Measurements from ENCODE around the gene TAX1BP3. TPM values are rescaled to one million over a fixed set of nuclear protein-coding genes. Genes with fewer than 3 reads are reported as not detected.

TAX1BP3 gene
- polyA plus RNA-seq, 1 experiment, result 207 TPM

DNA sequence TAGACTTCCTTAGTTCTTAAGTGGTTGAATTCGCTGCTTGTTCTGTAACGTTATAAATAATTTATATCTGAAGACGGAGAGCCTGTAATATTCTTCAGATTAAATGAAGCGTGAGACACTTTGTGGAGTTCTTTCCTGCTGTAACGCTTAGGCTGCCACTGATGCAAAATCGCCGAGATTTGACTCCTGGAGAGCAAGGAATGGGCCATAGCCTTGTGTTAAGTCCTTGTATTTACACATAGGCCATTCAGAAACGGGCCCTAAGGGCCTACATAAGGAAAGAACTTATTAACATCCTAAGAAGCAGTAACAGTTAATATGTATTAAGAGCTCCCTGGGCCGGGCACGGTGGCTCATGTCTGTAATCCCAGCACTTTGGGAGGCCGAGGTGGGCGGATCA, 1.2 kb upstream of the TAX1BP3 start:
- DNase-seq (ENCODE audit: low read depth), result no peak
- TF ChIP-seq, protein P1, sequence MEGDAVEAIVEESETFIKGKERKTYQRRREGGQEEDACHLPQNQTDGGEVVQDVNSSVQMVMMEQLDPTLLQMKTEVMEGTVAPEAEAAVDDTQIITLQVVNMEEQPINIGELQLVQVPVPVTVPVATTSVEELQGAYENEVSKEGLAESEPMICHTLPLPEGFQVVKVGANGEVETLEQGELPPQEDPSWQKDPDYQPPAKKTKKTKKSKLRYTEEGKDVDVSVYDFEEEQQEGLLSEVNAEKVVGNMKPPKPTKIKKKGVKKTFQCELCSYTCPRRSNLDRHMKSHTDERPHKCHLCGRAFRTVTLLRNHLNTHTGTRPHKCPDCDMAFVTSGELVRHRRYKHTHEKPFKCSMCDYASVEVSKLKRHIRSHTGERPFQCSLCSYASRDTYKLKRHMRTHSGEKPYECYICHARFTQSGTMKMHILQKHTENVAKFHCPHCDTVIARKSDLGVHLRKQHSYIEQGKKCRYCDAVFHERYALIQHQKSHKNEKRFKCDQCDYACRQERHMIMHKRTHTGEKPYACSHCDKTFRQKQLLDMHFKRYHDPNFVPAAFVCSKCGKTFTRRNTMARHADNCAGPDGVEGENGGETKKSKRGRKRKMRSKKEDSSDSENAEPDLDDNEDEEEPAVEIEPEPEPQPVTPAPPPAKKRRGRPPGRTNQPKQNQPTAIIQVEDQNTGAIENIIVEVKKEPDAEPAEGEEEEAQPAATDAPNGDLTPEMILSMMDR (IDR thresholded peaks at IDR 0.05; ENCODE audit: insufficient read depth, low read depth, low read length), result no peak
- ChIA-PET POLR2A (no interaction called here), CTCF (interaction anchor here (1.2 kb wide), 1 partner anchor 22 kb away, joined by 3 read pairs; no protein-coding TSS in a partner anchor)
- Histone ChIP-seq H3K36me3 (ENCODE audit: control insufficient read depth, insufficient read depth, low read length) (peaks cover 8% of the 10 kb centered on the region), H3K27me3 (ENCODE audit: control insufficient read depth, insufficient read depth, low read length) (no peaks in the 10 kb centered on the region), H3K4me3 (ENCODE audit: low read depth, low read length) (peak overlapping the region; percentile 99)

DNA sequence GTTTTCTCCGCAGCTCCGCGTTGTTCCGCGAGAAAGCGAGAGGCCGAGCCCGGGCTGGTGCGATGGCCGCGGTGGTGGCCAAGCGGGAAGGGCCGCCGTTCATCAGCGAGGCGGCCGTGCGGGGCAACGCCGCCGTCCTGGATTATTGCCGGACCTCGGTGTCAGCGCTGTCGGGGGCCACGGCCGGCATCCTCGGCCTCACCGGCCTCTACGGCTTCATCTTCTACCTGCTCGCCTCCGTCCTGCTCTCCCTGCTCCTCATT, 638 bp upstream of the TAX1BP3 start:
- ChIA-PET POLR2A (no interaction called here), CTCF (no interaction called here)
- Histone ChIP-seq H3K36me3 (ENCODE audit: control insufficient read depth, insufficient read depth, low read length) (peaks cover 14% of the 10 kb centered on the region), H3K4me3 (ENCODE audit: low read depth, low read length) (peak overlapping the region; percentile 99), H3K27me3 (ENCODE audit: control insufficient read depth, insufficient read depth, low read length) (no peaks in the 10 kb centered on the region)
- DNase-seq (ENCODE audit: low read depth), result no peak
- TF ChIP-seq, protein P1 (IDR thresholded peaks at IDR 0.05; ENCODE audit: insufficient read depth, low read depth, low read length), result no peak

DNA sequence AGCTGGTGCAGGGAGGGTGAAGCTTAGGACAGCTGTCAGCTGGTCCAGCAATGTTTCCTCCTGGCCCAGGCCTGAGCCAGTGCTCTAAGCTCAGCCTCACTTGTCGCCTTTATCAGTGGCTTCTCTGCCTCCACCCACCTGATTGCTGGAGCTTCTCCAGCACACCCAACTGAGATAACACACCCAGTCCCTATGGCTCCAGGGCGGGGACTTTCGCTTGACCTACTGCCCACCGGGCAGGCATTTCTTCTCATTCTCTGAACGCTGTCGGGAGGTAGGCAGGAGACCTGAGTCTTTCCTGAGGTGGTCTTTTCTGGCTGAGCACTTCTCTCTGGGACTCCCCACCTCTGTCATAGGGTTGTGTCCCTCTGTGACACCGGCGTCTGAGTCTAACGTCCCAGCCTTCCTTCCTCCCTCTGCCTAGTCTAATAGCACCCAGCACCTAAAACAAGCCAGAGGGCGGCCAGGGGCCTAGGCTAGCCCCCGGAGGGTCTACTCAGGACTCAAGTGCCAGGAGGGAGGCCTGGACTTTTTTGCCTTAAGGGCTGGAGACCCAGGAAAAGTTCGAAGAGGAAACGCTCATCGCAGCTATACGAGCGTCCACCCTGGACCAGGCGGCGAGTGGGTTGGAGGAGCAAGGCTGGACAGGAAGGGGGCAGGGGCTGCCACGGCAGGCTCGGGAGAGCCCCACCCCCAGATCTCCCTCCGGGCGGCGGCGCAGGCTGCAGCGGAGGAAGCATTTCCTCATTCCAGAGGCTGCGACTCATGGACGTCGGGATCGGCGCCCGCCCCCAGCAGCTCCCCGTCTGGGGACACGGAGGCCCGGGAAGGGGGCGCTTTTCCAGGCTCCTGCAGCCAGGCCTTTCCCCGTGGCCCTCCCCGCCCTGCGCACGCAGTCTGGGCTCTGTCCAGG, 756 bp downstream of the TAX1BP3 start:
- H3K4me3 ChIP-seq (ENCODE audit: low read depth, low read length), result peak overlapping the region; percentile 99
- H3K36me3 ChIP-seq (ENCODE audit: control insufficient read depth, insufficient read depth, low read length), result peaks cover 24% of the 10 kb centered on the region
- TF ChIP-seq, protein P1 (IDR thresholded peaks at IDR 0.05; ENCODE audit: insufficient read depth, low read depth, low read length), result 0 out of 2 replicates have a peak, but pooled peaks have one; percentile 9
- ChIA-PET CTCF (interaction anchor here (0.6 to 1.4 kb wide), 6 partner anchors 9 to 1398 kb away, joined by 3 to 4 read pairs (median 4); no protein-coding TSS in a partner anchor), POLR2A (interaction anchor here (0.7 kb wide), 1 partner anchor 86 kb away, joined by 4 read pairs; no protein-coding TSS in a partner anchor)
- DNase-seq (ENCODE audit: low read depth), result peak; percentile 62
- H3K27me3 ChIP-seq (ENCODE audit: control insufficient read depth, insufficient read depth, low read length), result no peaks in the 10 kb centered on the region

DNA sequence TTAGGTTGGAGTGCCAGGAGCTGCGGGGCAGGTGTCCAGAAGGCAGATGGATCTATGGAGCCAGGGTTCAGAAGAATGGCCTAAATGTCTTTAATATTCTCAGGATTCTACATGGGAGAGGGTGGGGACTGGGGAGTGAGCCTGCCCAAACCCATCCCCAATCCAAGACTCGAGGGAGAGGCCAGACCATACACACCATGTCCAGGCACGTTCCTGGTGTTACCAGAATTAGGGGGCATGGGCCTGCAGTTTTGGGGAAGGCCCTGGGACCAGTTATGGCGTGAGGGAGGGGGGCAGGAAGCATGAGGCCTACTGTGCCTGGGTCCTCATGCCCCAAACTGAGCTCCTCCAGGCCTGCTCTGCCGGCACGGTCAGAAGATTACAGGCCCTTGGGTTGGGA, 1.9 kb downstream of the TAX1BP3 start:
- ChIA-PET POLR2A (no interaction called here), CTCF (interaction anchor here (1.1 kb wide), 1 partner anchor 16 kb away, joined by 3 read pairs; no protein-coding TSS in a partner anchor)
- no peaks in the 10 kb centered on the region for H3K27me3 ChIP-seq (ENCODE audit: control insufficient read depth, insufficient read depth, low read length)
- DNase-seq (ENCODE audit: low read depth), result no peak
- peak overlapping the region; percentile 4; the same call in 1 of the 2 replicates for H3K4me3 ChIP-seq (ENCODE audit: low read depth, low read length)
- TF ChIP-seq, protein P1 (IDR thresholded peaks at IDR 0.05; ENCODE audit: insufficient read depth, low read depth, low read length), result no peak
- H3K36me3 ChIP-seq (ENCODE audit: control insufficient read depth, insufficient read depth, low read length), result peaks cover 27% of the 10 kb centered on the region

DNA sequence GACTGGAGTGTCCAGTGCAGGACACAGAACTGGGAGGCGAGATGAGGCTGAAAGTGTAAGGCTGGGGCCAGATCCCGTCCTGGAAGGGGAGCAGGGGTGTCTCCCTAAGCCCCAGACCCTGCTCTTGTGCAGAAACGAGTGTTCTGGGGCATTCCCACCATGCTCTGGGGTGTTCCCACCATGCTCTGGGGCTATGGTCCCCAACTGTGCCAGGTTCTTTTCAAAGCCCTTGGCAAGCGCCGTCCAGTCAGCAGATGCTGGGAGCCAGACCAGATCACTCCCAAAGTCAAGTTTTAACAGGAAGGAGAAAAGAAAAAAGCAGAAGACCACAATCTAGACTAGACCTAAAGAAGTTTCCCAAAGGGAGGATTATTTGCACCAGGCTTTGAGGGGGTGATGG, 2.5 kb downstream of the TAX1BP3 start:
- TF ChIP-seq, protein P1 (IDR thresholded peaks at IDR 0.05; ENCODE audit: insufficient read depth, low read depth, low read length), result no peak
- no peak for DNase-seq (ENCODE audit: low read depth)
- Histone ChIP-seq H3K36me3 (ENCODE audit: control insufficient read depth, insufficient read depth, low read length) (peaks cover 29% of the 10 kb centered on the region), H3K4me3 (ENCODE audit: low read depth, low read length) (no peak overlapping the region), H3K27me3 (ENCODE audit: control insufficient read depth, insufficient read depth, low read length) (no peaks in the 10 kb centered on the region)
- ChIA-PET CTCF (no interaction called here), POLR2A (no interaction called here)

Measured in BJ (cell line).